Ishikawa (cell line): Measurements from ENCODE around the gene TAP1.

Experiments used
- CREB1 ChIP-seq: IDR thresholded peaks from 2 replicates; pipeline ENCODE4 v1.6.1; 2012; ENCODE audit warnings: low read depth
- EP300 ChIP-seq: IDR thresholded peaks from 2 replicates; pipeline ENCODE4 v1.6.1; 2012; ENCODE audit warnings: borderline replicate concordance
- FOXM1 ChIP-seq: IDR thresholded peaks from 2 replicates; pipeline ENCODE4 v1.6.1; 2012; ENCODE audit warnings: low read depth, borderline replicate concordance
- NFIC ChIP-seq: IDR thresholded peaks from 2 replicates; pipeline ENCODE4 v1.6.1; 2012
- RAD21 ChIP-seq: IDR thresholded peaks from 2 replicates; pipeline ENCODE4 v1.6.1; 2012; ENCODE audit warnings: low read depth
- TCF12 ChIP-seq: IDR thresholded peaks from 2 replicates; pipeline ENCODE4 v1.6.1; 2012; ENCODE audit warnings: low read depth
- TEAD4 ChIP-seq: IDR thresholded peaks from 2 replicates; pipeline ENCODE4 v1.6.1; 2012
- TF ChIP-seq, protein P1 (sequence below): IDR thresholded peaks from 2 replicates; pipeline ENCODE4 v1.6.1; 2012
- TF ChIP-seq, protein P2 (sequence below): IDR thresholded peaks from 2 replicates; pipeline ENCODE4 v1.6.1; 2012; ENCODE audit warnings: low read depth, mild to moderate bottlenecking
- TF ChIP-seq, protein P3 (sequence below): IDR thresholded peaks from 2 replicates; pipeline ENCODE4 v1.6.1; 2012

DNA sequence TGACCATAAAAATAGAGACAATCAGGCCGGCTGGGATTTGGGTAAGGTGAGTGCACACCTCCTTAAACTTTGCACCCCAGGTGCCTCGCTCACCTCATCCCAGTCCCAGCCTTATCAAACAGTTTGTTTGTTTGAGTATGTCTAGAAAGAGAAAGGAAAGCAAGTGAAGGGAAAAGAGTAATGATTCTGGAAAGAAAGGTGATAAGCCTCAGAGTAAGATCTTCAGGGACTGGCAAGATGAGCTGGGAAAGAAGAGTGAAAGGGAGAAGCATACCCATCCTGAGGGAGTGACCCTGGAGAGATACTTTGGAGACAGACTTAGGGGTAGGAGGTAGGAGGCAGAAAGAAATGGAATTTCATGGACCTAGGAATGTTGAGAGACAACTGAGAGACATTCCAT, 16.6 kb downstream of the TAP1 start:
- TF ChIP-seq EP300 (no peak), RAD21 (no peak), TCF12 (no peak), CREB1 (no peak), NFIC (no peak), FOXM1 (no peak), TEAD4 (no peak)
- TF ChIP-seq, protein P1, sequence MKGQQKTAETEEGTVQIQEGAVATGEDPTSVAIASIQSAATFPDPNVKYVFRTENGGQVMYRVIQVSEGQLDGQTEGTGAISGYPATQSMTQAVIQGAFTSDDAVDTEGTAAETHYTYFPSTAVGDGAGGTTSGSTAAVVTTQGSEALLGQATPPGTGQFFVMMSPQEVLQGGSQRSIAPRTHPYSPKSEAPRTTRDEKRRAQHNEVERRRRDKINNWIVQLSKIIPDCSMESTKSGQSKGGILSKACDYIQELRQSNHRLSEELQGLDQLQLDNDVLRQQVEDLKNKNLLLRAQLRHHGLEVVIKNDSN: no peak
- TF ChIP-seq, protein P2, sequence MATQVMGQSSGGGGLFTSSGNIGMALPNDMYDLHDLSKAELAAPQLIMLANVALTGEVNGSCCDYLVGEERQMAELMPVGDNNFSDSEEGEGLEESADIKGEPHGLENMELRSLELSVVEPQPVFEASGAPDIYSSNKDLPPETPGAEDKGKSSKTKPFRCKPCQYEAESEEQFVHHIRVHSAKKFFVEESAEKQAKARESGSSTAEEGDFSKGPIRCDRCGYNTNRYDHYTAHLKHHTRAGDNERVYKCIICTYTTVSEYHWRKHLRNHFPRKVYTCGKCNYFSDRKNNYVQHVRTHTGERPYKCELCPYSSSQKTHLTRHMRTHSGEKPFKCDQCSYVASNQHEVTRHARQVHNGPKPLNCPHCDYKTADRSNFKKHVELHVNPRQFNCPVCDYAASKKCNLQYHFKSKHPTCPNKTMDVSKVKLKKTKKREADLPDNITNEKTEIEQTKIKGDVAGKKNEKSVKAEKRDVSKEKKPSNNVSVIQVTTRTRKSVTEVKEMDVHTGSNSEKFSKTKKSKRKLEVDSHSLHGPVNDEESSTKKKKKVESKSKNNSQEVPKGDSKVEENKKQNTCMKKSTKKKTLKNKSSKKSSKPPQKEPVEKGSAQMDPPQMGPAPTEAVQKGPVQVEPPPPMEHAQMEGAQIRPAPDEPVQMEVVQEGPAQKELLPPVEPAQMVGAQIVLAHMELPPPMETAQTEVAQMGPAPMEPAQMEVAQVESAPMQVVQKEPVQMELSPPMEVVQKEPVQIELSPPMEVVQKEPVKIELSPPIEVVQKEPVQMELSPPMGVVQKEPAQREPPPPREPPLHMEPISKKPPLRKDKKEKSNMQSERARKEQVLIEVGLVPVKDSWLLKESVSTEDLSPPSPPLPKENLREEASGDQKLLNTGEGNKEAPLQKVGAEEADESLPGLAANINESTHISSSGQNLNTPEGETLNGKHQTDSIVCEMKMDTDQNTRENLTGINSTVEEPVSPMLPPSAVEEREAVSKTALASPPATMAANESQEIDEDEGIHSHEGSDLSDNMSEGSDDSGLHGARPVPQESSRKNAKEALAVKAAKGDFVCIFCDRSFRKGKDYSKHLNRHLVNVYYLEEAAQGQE: no peak
- TF ChIP-seq, protein P3, sequence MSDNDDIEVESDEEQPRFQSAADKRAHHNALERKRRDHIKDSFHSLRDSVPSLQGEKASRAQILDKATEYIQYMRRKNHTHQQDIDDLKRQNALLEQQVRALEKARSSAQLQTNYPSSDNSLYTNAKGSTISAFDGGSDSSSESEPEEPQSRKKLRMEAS: no peak
